ENCODE data around the gene SNAP23. TPM values are rescaled to one million over a fixed set of nuclear protein-coding genes. Genes with fewer than 3 reads are reported as not detected.

SNAP23 gene
- total RNA-seq, 1 experiment from 2014 or later: 31.2 TPM

- Histone ChIP-seq H2AFZ (ENCODE audit: low read depth, low read length, poor library complexity, severe bottlenecking) (no peak overlapping the region), H3K27me3 (ENCODE audit: insufficient read depth, low read length) (no peaks in the 10 kb centered on the region), H3K9me2 (ENCODE audit: insufficient read depth) (no peaks in the 10 kb centered on the region), H3K4me2 (ENCODE audit: low read length) (no peak overlapping the region), H3K27ac (ENCODE audit: low read depth, low read length) (no peak overlapping the region), H4K20me1 (ENCODE audit: insufficient read depth) (no peaks in the 10 kb centered on the region), H3K9me3 (ENCODE audit: control insufficient read depth in 1 of 2, insufficient read depth in 1 of 2, low read depth in 1 of 2, low read length in 2 of 2) (no peaks in the 10 kb centered on the region), H3K36me3 (ENCODE audit: control insufficient read depth in 1 of 2, insufficient read depth in 2 of 2, low read length in 2 of 2) (peaks cover 0 to 2% of the 10 kb centered on the region in 2 experiments; a peak in 2 of 4 replicates), H3K4me1 (ENCODE audit: control insufficient read depth in 1 of 2, insufficient read depth in 2 of 2, low read length in 2 of 2) (no peaks in the 10 kb centered on the region), H3K79me2 (ENCODE audit: insufficient read depth, low read length) (no peaks in the 10 kb centered on the region; the same call in 1 of the 2 replicates), H3K4me3 (replicated peaks in 1 of 2; ENCODE audit: low read depth in 1 of 2, low read length in 2 of 2) (no peak overlapping the region), H3K9ac (ENCODE audit: low read length) (no peak overlapping the region)
- TF ChIP-seq SRF (IDR thresholded peaks at IDR 0.05; ENCODE audit: low read depth) (no peak), ZNF274 (IDR thresholded peaks at IDR 0.05; ENCODE audit: low read depth, low read length) (no peak), EZH2phosphoT487 (IDR thresholded peaks at IDR 0.05; ENCODE audit: borderline replicate concordance) (no peak), YY1 (IDR thresholded peaks at IDR 0.05; ENCODE audit: extremely low read depth, insufficient replicate concordance, low read depth, low read length) (no peak), CEBPB (IDR thresholded peaks at IDR 0.05; ENCODE audit: low read depth) (no peak), POLR2A (IDR thresholded peaks at IDR 0.05; ENCODE audit: borderline replicate concordance, extremely low read depth, insufficient read depth, insufficient read length) (no peak), ZFX (IDR thresholded peaks at IDR 0.05) (no peak), EGR1 (IDR thresholded peaks at IDR 0.05; ENCODE audit: low read depth) (no peak), RAD21 (IDR thresholded peaks at IDR 0.05; ENCODE audit: low read depth) (no peak), JUND (IDR thresholded peaks at IDR 0.05) (no peak), FOSL1 (IDR thresholded peaks at IDR 0.05; ENCODE audit: low read depth) (no peak)
- TF ChIP-seq, protein P1, sequence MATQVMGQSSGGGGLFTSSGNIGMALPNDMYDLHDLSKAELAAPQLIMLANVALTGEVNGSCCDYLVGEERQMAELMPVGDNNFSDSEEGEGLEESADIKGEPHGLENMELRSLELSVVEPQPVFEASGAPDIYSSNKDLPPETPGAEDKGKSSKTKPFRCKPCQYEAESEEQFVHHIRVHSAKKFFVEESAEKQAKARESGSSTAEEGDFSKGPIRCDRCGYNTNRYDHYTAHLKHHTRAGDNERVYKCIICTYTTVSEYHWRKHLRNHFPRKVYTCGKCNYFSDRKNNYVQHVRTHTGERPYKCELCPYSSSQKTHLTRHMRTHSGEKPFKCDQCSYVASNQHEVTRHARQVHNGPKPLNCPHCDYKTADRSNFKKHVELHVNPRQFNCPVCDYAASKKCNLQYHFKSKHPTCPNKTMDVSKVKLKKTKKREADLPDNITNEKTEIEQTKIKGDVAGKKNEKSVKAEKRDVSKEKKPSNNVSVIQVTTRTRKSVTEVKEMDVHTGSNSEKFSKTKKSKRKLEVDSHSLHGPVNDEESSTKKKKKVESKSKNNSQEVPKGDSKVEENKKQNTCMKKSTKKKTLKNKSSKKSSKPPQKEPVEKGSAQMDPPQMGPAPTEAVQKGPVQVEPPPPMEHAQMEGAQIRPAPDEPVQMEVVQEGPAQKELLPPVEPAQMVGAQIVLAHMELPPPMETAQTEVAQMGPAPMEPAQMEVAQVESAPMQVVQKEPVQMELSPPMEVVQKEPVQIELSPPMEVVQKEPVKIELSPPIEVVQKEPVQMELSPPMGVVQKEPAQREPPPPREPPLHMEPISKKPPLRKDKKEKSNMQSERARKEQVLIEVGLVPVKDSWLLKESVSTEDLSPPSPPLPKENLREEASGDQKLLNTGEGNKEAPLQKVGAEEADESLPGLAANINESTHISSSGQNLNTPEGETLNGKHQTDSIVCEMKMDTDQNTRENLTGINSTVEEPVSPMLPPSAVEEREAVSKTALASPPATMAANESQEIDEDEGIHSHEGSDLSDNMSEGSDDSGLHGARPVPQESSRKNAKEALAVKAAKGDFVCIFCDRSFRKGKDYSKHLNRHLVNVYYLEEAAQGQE (IDR thresholded peaks at IDR 0.05; ENCODE audit: low read depth): no peak
- TF ChIP-seq, protein P2, sequence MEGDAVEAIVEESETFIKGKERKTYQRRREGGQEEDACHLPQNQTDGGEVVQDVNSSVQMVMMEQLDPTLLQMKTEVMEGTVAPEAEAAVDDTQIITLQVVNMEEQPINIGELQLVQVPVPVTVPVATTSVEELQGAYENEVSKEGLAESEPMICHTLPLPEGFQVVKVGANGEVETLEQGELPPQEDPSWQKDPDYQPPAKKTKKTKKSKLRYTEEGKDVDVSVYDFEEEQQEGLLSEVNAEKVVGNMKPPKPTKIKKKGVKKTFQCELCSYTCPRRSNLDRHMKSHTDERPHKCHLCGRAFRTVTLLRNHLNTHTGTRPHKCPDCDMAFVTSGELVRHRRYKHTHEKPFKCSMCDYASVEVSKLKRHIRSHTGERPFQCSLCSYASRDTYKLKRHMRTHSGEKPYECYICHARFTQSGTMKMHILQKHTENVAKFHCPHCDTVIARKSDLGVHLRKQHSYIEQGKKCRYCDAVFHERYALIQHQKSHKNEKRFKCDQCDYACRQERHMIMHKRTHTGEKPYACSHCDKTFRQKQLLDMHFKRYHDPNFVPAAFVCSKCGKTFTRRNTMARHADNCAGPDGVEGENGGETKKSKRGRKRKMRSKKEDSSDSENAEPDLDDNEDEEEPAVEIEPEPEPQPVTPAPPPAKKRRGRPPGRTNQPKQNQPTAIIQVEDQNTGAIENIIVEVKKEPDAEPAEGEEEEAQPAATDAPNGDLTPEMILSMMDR (IDR thresholded peaks at IDR 0.05 in 2 of 3, conservative IDR thresholded peaks at IDR 0.05 in 1 of 3; ENCODE audit: borderline replicate concordance in 1 of 3, insufficient read depth in 1 of 3, low read depth in 2 of 3, low read length in 2 of 3): no peak
- DNase-seq (ENCODE audit: low read depth, low spot score): no peak
- RAD21 ChIA-PET (ENCODE audit: low non-redundant PET in 1 of 2, low total read pairs in 2 of 2, uncharacterized antibody in 2 of 2, unreplicated experiment in 2 of 2): no interaction called here
- POLR2A ChIA-PET: no interaction called here
- intact Hi-C loops (cut with micrococcal nuclease): no loop called here
- CTCF ChIA-PET: no interaction called here
- no peak for ATAC-seq
- BruUV-seq (replicated peaks): no TSS peak
These were observed 29.7 kb upstream of the SNAP23 start for GRCh38 chr15:42465520-42466259.
